WTC11 (cell line): Measurements from ENCODE around the gene PNPO. TPM values are rescaled to one million over a fixed set of nuclear protein-coding genes. Genes with fewer than 3 reads are reported as not detected.

Experiments
- ATAC-seq: fragments of 200-7000 bp; cut with Tn5 transposase; 2 replicates; pipeline ENCODE4 v1.10.0; 2021; ENCODE audit warnings: mild to moderate bottlenecking, moderate library complexity
- CTCF ChIA-PET: fragments of 300-600 bp; sonication (Branson Sonifier 250); formaldehyde crosslinking; loops from one replicate; lab custom pipeline; 2021; ENCODE audit warnings: antibody characterized with exemption; lab: Charles Lee
- POLR2A ChIA-PET: fragments of 350-600 bp; sonication (Branson Sonifier 250); formaldehyde crosslinking; loops from one replicate; lab custom pipeline; 2021; ENCODE audit warnings: antibody characterized with exemption; lab: Charles Lee
- DNase-seq: peaks from one replicate; pipeline ENCODE4 v3.0.0; 2021; ENCODE audit warnings: low spot score
- H3K27ac Mint-ChIP-seq: 2 replicates; pipeline ENCODE4 v1.8.0; 2021; ENCODE audit warnings: mixed read lengths
- H3K27me3 Mint-ChIP-seq: 2 replicates; pipeline ENCODE4 v1.8.0; 2021; ENCODE audit warnings: low read depth, mild to moderate bottlenecking, moderate library complexity, mixed read lengths
- H3K36me3 Mint-ChIP-seq: 2 replicates; pipeline ENCODE4 v1.8.0; 2021; ENCODE audit warnings: mixed read lengths
- H3K4me1 Mint-ChIP-seq: 2 replicates; pipeline ENCODE4 v1.8.0; 2022; ENCODE audit warnings: mixed read lengths
- H3K4me3 Mint-ChIP-seq: 2 replicates; pipeline ENCODE4 v1.8.0; 2021; ENCODE audit warnings: mild to moderate bottlenecking, moderate library complexity, mixed read lengths
- H3K9me3 Mint-ChIP-seq: 2 replicates; pipeline ENCODE4 v1.8.0; 2021; ENCODE audit warnings: mixed read lengths
- CBFB ChIP-seq: sonication (generic); formaldehyde crosslinking; IDR thresholded peaks from 2 replicates; pipeline ENCODE4 v1.8.1; 2022; ENCODE audit warnings: mild to moderate bottlenecking, low read depth, missing genetic modification reagents
- JAZF1 ChIP-seq: fragments of 250-450 bp; sonication (Bioruptor Pico); IDR thresholded peaks from 2 replicates; pipeline ENCODE4 v1.9.0; 2021; ENCODE audit warnings: moderate library complexity, mild to moderate bottlenecking, inconsistent platforms
- NR1H2 ChIP-seq: sonication (generic); formaldehyde crosslinking; IDR thresholded peaks from 2 replicates; pipeline ENCODE4 v1.9.0; 2021; ENCODE audit warnings: mild to moderate bottlenecking, moderate library complexity, missing genetic modification reagents
- RELA ChIP-seq: sonication (generic); formaldehyde crosslinking; IDR thresholded peaks from 2 replicates; pipeline ENCODE4 v1.8.1; 2022; ENCODE audit warnings: missing genetic modification reagents, mild to moderate bottlenecking, borderline replicate concordance
- SOX15 ChIP-seq: fragments of 250-450 bp; sonication (Bioruptor Pico); IDR thresholded peaks from 2 replicates; pipeline ENCODE4 v1.9.0; 2021; ENCODE audit warnings: mild to moderate bottlenecking
- ZNF219 ChIP-seq: sonication (generic); formaldehyde crosslinking; IDR thresholded peaks from 2 replicates; pipeline ENCODE4 v1.8.0; 2023; ENCODE audit warnings: missing genetic modification reagents, mild to moderate bottlenecking, borderline replicate concordance
- ZNF396 ChIP-seq: fragments of 250-450 bp; sonication (Bioruptor Pico); IDR thresholded peaks from 2 replicates; pipeline ENCODE4 v1.8.0; 2021; ENCODE audit warnings: mild to moderate bottlenecking, moderate library complexity, borderline replicate concordance
- ZNF416 ChIP-seq: fragments of 250-450 bp; sonication (Bioruptor Pico); IDR thresholded peaks from 2 replicates; pipeline ENCODE4 v1.9.0; 2021; ENCODE audit warnings: mild to moderate bottlenecking, inconsistent platforms
- total RNA-seq: library from RNA; stranded (reverse); gene quantifications from 3 replicates; pipeline ENCODE4 v1.2.3, GENCODE V29; 2021
- TF ChIP-seq, protein P1 (sequence below): fragments of 250-450 bp; sonication (Bioruptor Pico); IDR thresholded peaks from 2 replicates; pipeline ENCODE4 v1.9.0; 2021; ENCODE audit warnings: mild to moderate bottlenecking, borderline replicate concordance
- TF ChIP-seq, protein P2 (sequence below): sonication (generic); formaldehyde crosslinking; IDR thresholded peaks from 2 replicates; pipeline ENCODE4 v1.8.0; 2022; ENCODE audit warnings: mild to moderate bottlenecking, missing genetic modification reagents
- TF ChIP-seq, protein P3 (sequence below): sonication (generic); formaldehyde crosslinking; IDR thresholded peaks from 2 replicates; pipeline ENCODE4 v1.8.0; 2023; ENCODE audit warnings: missing genetic modification reagents, mild to moderate bottlenecking, borderline replicate concordance
- TF ChIP-seq, protein P4 (sequence below): sonication (generic); formaldehyde crosslinking; IDR thresholded peaks from 2 replicates; pipeline ENCODE4 v1.8.0; 2022; ENCODE audit warnings: mild to moderate bottlenecking, missing genetic modification reagents
- TF ChIP-seq, protein P5 (sequence below): fragments of 250-450 bp; sonication (Bioruptor Pico); conservative IDR thresholded peaks from 2 replicates; pipeline ENCODE4 v1.9.0; 2021; ENCODE audit warnings: mild to moderate bottlenecking
- TF ChIP-seq, protein P6 (sequence below): sonication (generic); formaldehyde crosslinking; IDR thresholded peaks from 2 replicates; pipeline ENCODE4 v1.8.1; 2023; ENCODE audit warnings: mild to moderate bottlenecking, missing genetic modification reagents, moderate library complexity
- TF ChIP-seq, protein P7 (sequence below): sonication (generic); formaldehyde crosslinking; IDR thresholded peaks from 2 replicates; pipeline ENCODE4 v1.8.1; 2023; ENCODE audit warnings: mild to moderate bottlenecking, moderate library complexity, missing genetic modification reagents
- TF ChIP-seq, protein P8 (sequence below): sonication (generic); formaldehyde crosslinking; IDR thresholded peaks from 2 replicates; pipeline ENCODE4 v1.8.0; 2023; ENCODE audit warnings: missing genetic modification reagents

The PNPO gene
- total RNA-seq, 1 experiment from 2014 or later, result 12.2 TPM

DNA sequence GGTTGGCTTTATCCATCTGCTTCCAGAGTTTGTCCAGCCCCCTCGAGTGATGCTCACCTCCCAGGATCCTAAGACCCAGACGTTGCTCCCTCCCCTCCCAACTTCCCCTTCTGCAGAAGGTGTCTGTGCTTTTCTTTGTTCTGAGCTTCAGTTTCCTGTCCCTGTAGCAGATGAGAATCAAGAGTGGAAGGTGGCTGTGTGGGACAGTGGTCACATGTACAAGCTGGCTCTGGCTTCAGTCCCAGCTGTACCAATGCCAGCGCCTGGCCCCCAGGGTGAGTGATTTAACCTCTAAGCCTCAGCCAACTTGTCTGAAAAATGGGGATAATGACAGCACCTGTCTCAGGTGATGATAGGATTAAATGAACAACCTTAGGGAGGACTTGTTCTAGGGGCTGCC, 8.6 kb downstream of the PNPO start:
- POLR2A ChIA-PET, result interaction anchor here (0.7 kb wide), 1 partner anchor 27 kb away, joined by 3 read pairs; no protein-coding TSS in a partner anchor
- TF ChIP-seq, protein P1, sequence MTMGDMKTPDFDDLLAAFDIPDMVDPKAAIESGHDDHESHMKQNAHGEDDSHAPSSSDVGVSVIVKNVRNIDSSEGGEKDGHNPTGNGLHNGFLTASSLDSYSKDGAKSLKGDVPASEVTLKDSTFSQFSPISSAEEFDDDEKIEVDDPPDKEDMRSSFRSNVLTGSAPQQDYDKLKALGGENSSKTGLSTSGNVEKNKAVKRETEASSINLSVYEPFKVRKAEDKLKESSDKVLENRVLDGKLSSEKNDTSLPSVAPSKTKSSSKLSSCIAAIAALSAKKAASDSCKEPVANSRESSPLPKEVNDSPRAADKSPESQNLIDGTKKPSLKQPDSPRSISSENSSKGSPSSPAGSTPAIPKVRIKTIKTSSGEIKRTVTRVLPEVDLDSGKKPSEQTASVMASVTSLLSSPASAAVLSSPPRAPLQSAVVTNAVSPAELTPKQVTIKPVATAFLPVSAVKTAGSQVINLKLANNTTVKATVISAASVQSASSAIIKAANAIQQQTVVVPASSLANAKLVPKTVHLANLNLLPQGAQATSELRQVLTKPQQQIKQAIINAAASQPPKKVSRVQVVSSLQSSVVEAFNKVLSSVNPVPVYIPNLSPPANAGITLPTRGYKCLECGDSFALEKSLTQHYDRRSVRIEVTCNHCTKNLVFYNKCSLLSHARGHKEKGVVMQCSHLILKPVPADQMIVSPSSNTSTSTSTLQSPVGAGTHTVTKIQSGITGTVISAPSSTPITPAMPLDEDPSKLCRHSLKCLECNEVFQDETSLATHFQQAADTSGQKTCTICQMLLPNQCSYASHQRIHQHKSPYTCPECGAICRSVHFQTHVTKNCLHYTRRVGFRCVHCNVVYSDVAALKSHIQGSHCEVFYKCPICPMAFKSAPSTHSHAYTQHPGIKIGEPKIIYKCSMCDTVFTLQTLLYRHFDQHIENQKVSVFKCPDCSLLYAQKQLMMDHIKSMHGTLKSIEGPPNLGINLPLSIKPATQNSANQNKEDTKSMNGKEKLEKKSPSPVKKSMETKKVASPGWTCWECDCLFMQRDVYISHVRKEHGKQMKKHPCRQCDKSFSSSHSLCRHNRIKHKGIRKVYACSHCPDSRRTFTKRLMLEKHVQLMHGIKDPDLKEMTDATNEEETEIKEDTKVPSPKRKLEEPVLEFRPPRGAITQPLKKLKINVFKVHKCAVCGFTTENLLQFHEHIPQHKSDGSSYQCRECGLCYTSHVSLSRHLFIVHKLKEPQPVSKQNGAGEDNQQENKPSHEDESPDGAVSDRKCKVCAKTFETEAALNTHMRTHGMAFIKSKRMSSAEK (CRISPR knock-in tag), result no peak
- no peak for TF ChIP-seq SOX15
- TF ChIP-seq, all 79 proteins: peak for 0
- no peak for DNase-seq
- H3K4me1 Mint-ChIP-seq, result peaks cover 16% of the 10 kb centered on the region
- peaks cover 3% of the 10 kb centered on the region; the same call in 1 of the 2 replicates for H3K36me3 Mint-ChIP-seq
- no peak for ATAC-seq
- H3K27ac Mint-ChIP-seq, result no peak overlapping the region
- no peak overlapping the region for H3K4me3 Mint-ChIP-seq
- H3K9me3 Mint-ChIP-seq, result no peaks in the 10 kb centered on the region
- H3K27me3 Mint-ChIP-seq, result no peaks in the 10 kb centered on the region
- CTCF ChIA-PET, result interaction anchor here (0.6 to 4.9 kb wide), 25 partner anchors 8 to 273 kb away, joined by 3 to 104 read pairs (median 5); partner anchors contain the start of genes CDK5RAP3, LRRC46, MRPL10 and PNPO

DNA sequence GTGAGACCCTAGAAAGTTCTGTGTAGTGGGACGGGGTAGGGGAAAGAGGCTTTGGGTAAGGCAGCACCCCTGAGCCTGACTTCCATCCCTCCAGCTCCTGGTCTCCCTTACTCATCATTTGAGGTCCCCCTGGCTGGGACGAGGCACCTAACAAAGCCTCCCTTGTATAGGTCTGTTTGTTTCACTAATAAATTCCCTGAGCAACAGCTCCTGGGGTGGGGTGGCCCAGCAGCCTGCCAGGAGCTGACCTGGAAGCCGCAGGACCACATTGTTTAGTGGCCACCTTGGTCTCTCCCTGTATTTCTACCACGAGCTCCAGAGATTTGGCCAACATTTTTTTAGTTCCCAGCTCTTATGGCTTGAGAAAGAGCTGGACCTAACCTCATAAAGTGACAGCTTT, 9.1 kb downstream of the PNPO start:
- H3K27ac Mint-ChIP-seq, result no peak overlapping the region
- POLR2A ChIA-PET, result interaction anchor here (0.7 kb wide), 1 partner anchor 26 kb away, joined by 3 read pairs; no protein-coding TSS in a partner anchor
- H3K9me3 Mint-ChIP-seq, result no peaks in the 10 kb centered on the region
- CTCF ChIA-PET, result interaction anchor here (1.0 to 4.9 kb wide), 17 partner anchors 9 to 119 kb away, joined by 3 to 104 read pairs (median 5); partner anchors contain the start of genes CDK5RAP3, LRRC46, MRPL10 and PNPO
- H3K27me3 Mint-ChIP-seq, result no peaks in the 10 kb centered on the region
- no peak overlapping the region for H3K4me3 Mint-ChIP-seq
- no peaks in the 10 kb centered on the region for H3K36me3 Mint-ChIP-seq
- ATAC-seq (no peak), DNase-seq (no peak)
- H3K4me1 Mint-ChIP-seq, result peaks cover 16% of the 10 kb centered on the region
- TF ChIP-seq, protein P2, sequence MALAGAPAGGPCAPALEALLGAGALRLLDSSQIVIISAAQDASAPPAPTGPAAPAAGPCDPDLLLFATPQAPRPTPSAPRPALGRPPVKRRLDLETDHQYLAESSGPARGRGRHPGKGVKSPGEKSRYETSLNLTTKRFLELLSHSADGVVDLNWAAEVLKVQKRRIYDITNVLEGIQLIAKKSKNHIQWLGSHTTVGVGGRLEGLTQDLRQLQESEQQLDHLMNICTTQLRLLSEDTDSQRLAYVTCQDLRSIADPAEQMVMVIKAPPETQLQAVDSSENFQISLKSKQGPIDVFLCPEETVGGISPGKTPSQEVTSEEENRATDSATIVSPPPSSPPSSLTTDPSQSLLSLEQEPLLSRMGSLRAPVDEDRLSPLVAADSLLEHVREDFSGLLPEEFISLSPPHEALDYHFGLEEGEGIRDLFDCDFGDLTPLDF (CRISPR knock-in tag), result no peak
- TF ChIP-seq, protein P3, sequence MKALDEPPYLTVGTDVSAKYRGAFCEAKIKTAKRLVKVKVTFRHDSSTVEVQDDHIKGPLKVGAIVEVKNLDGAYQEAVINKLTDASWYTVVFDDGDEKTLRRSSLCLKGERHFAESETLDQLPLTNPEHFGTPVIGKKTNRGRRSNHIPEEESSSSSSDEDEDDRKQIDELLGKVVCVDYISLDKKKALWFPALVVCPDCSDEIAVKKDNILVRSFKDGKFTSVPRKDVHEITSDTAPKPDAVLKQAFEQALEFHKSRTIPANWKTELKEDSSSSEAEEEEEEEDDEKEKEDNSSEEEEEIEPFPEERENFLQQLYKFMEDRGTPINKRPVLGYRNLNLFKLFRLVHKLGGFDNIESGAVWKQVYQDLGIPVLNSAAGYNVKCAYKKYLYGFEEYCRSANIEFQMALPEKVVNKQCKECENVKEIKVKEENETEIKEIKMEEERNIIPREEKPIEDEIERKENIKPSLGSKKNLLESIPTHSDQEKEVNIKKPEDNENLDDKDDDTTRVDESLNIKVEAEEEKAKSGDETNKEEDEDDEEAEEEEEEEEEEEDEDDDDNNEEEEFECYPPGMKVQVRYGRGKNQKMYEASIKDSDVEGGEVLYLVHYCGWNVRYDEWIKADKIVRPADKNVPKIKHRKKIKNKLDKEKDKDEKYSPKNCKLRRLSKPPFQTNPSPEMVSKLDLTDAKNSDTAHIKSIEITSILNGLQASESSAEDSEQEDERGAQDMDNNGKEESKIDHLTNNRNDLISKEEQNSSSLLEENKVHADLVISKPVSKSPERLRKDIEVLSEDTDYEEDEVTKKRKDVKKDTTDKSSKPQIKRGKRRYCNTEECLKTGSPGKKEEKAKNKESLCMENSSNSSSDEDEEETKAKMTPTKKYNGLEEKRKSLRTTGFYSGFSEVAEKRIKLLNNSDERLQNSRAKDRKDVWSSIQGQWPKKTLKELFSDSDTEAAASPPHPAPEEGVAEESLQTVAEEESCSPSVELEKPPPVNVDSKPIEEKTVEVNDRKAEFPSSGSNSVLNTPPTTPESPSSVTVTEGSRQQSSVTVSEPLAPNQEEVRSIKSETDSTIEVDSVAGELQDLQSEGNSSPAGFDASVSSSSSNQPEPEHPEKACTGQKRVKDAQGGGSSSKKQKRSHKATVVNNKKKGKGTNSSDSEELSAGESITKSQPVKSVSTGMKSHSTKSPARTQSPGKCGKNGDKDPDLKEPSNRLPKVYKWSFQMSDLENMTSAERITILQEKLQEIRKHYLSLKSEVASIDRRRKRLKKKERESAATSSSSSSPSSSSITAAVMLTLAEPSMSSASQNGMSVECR (CRISPR knock-in tag), result no peak
- TF ChIP-seq, protein P4, sequence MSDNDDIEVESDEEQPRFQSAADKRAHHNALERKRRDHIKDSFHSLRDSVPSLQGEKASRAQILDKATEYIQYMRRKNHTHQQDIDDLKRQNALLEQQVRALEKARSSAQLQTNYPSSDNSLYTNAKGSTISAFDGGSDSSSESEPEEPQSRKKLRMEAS, result no peak
- TF ChIP-seq SOX15 (no peak), JAZF1 (no peak), ZNF416 (CRISPR knock-in tag) (no peak), ZNF396 (CRISPR knock-in tag) (no peak), RELA (no peak), ZNF219 (CRISPR knock-in tag) (no peak), NR1H2 (CRISPR knock-in tag) (no peak), CBFB (CRISPR knock-in tag) (no peak)
- TF ChIP-seq, protein P5, sequence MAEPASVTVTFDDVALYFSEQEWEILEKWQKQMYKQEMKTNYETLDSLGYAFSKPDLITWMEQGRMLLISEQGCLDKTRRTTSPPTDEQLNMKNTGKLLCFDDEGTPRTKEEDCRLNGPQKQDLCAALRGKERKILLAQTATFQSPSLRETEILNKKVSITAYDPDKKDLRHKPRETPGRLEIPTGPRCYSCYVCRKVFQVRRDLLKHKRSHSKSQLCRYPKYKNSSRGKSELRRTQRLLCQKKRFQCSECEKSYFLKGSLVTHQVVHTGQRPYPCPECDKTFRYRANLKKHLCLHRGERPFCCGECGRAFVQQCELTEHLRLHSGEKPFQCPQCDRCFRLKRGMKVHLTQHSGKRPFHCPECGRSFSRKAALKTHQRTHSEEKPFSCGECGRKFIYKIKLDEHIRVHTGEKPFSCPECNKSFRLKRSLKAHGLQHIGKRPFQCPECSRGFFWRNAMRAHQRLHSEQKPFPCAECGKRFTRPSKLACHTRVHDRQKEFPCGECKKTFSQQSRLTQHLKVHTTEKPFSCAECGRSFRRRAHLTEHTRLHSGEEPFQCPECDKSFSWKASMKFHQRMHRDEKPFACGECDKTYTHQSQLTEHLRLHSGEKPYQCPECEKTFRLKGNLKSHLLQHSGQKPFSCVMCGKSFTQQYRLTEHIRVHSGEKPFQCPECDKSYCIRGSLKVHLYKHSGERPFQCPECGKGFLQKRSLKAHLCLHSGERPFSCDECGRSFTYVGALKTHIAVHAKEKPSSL (CRISPR knock-in tag), result no peak
- TF ChIP-seq, protein P6, sequence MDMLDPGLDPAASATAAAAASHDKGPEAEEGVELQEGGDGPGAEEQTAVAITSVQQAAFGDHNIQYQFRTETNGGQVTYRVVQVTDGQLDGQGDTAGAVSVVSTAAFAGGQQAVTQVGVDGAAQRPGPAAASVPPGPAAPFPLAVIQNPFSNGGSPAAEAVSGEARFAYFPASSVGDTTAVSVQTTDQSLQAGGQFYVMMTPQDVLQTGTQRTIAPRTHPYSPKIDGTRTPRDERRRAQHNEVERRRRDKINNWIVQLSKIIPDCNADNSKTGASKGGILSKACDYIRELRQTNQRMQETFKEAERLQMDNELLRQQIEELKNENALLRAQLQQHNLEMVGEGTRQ, result no peak
- TF ChIP-seq, protein P7, sequence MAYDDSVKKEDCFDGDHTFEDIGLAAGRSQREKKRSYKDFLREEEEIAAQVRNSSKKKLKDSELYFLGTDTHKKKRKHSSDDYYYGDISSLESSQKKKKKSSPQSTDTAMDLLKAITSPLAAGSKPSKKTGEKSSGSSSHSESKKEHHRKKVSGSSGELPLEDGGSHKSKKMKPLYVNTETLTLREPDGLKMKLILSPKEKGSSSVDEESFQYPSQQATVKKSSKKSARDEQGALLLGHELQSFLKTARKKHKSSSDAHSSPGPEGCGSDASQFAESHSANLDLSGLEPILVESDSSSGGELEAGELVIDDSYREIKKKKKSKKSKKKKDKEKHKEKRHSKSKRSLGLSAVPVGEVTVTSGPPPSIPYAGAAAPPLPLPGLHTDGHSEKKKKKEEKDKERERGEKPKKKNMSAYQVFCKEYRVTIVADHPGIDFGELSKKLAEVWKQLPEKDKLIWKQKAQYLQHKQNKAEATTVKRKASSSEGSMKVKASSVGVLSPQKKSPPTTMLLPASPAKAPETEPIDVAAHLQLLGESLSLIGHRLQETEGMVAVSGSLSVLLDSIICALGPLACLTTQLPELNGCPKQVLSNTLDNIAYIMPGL (CRISPR knock-in tag), result no peak
- TF ChIP-seq, protein P8, sequence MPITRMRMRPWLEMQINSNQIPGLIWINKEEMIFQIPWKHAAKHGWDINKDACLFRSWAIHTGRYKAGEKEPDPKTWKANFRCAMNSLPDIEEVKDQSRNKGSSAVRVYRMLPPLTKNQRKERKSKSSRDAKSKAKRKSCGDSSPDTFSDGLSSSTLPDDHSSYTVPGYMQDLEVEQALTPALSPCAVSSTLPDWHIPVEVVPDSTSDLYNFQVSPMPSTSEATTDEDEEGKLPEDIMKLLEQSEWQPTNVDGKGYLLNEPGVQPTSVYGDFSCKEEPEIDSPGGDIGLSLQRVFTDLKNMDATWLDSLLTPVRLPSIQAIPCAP, result no peak
